SK-N-SH (cell line): ENCODE data around the gene ZNRF1. TPM values are rescaled to one million over a fixed set of nuclear protein-coding genes. Genes with fewer than 3 reads are reported as not detected.

Source experiments
- CTCF ChIA-PET: fragments of 300-600, 350-600 bp; formaldehyde crosslinking; extraction: SDS; loops from one replicate; lab custom pipeline; 2021; lab: Yijun Ruan, JAX
- POLR2A ChIA-PET: fragments of 350-600 bp; sonication (Branson Sonifier 250); formaldehyde crosslinking; extraction: SDS; loops from one replicate; lab custom pipeline; 2020; ENCODE audit warnings: antibody characterized with exemption, inconsistent platforms; lab: Yijun Ruan, JAX
- DNase-seq: peaks from one replicate; pipeline ENCODE4 v3.0.0; 2012
- H2AFZ ChIP-seq: fragments of 200-600 bp; sonication (generic); 2 replicates; pipeline ENCODE4 v1.8.1; 2016; ENCODE audit warnings: antibody characterized with exemption, mild to moderate bottlenecking, low read depth
- H3F3A ChIP-seq: fragments of 200-600 bp; sonication (generic); replicated peaks from 2 replicates; pipeline ENCODE3; 2016; ENCODE audit warnings: antibody characterized with exemption, mild to moderate bottlenecking; ENCODE audit not compliant: insufficient read depth
- H3K27ac ChIP-seq, 2 experiments: fragments of 200-500 bp in 1 of 2; fragments of 200-600 bp in 1 of 2; sonication (Bioruptor generic) in 1 of 2; sonication (generic), shearing (Covaris generic) in 1 of 2; 2 replicates each; pipeline versions ENCODE4 v1.5.1 to v1.6.1; 2014 to 2016; ENCODE audit warnings: low read depth in 2 of 2, inconsistent platforms in 1 of 2, low read length in 1 of 2, mild to moderate bottlenecking in 1 of 2, mixed read lengths in 1 of 2
- H3K27me3 ChIP-seq: fragments of 200-600 bp; sonication (generic), shearing (Covaris generic); 2 replicates; pipeline ENCODE4 v1.6.1; 2016; ENCODE audit warnings: mixed run types; ENCODE audit not compliant: insufficient read depth
- H3K36me3 ChIP-seq, 2 experiments: fragments of 200-500 bp in 1 of 2; fragments of 200-600 bp in 1 of 2; sonication (Bioruptor generic) in 1 of 2; sonication (generic) in 1 of 2; replicated peaks in 1 of 2; 2 replicates each; pipeline versions ENCODE3 to v1.5.1; 2014 to 2016; ENCODE audit warnings: low read length in 1 of 2, mild to moderate bottlenecking in 1 of 2; ENCODE audit not compliant: insufficient read depth in 2 of 2, control insufficient read depth in 1 of 2
- H3K4me1 ChIP-seq, 2 experiments: fragments of 200-500 bp in 1 of 2; fragments of 200-600 bp in 1 of 2; sonication (Bioruptor generic) in 1 of 2; sonication (generic), shearing (Covaris generic) in 1 of 2; 2 replicates each; pipeline versions ENCODE4 v1.5.1 to v1.6.1; 2014 to 2016; ENCODE audit warnings: low read depth in 1 of 2, low read length in 1 of 2, mixed run types in 1 of 2; ENCODE audit not compliant: insufficient read depth in 2 of 2, control insufficient read depth in 1 of 2
- H3K4me2 ChIP-seq: fragments of 200-600 bp; sonication (generic), shearing (Covaris generic); 2 replicates; pipeline ENCODE4 v1.6.1; 2017; ENCODE audit warnings: mixed run types
- H3K4me3 ChIP-seq, 2 experiments: fragments of 200-500 bp in 1 of 2; fragments of 200-600 bp in 1 of 2; sonication (Bioruptor generic) in 1 of 2; sonication (generic), shearing (Covaris generic) in 1 of 2; 2 replicates each; pipeline versions ENCODE4 v1.5.1 to v1.8.1; 2014 to 2016; ENCODE audit warnings: low read depth in 2 of 2, inconsistent platforms in 1 of 2, low read length in 1 of 2, mild to moderate bottlenecking in 1 of 2, mixed read lengths in 1 of 2, moderate library complexity in 1 of 2
- H3K79me2 ChIP-seq: fragments of 200-600 bp; sonication (generic); 2 replicates; pipeline ENCODE4 v1.8.1; 2017; ENCODE audit warnings: mild to moderate bottlenecking; ENCODE audit not compliant: insufficient read depth
- H3K9ac ChIP-seq: fragments of 200-600 bp; sonication (generic); 2 replicates; pipeline ENCODE4 v1.6.1; 2017; ENCODE audit warnings: mixed run types
- H3K9me2 ChIP-seq: fragments of 200-600 bp; sonication (generic); 2 replicates; pipeline ENCODE4 v1.6.1; 2017; ENCODE audit warnings: mixed run types
- H3K9me3 ChIP-seq: fragments of 200-600 bp; sonication (generic); 2 replicates; pipeline ENCODE4 v1.6.1; 2017; ENCODE audit warnings: mixed run types, mild to moderate bottlenecking, moderate library complexity
- H4K20me1 ChIP-seq: fragments of 200-600 bp; sonication (generic); 2 replicates; pipeline ENCODE4 v1.6.1; 2017; ENCODE audit warnings: mild to moderate bottlenecking, mixed run types; ENCODE audit not compliant: insufficient read depth
- FOXJ3 ChIP-seq: sonication (generic); formaldehyde crosslinking; IDR thresholded peaks from 2 replicates; pipeline ENCODE4 v1.5.1; 2020; ENCODE audit warnings: mild to moderate bottlenecking, missing genetic modification reagents
- FOXM1 ChIP-seq: IDR thresholded peaks from 2 replicates; pipeline ENCODE4 v1.4.0; 2012; ENCODE audit warnings: low read depth, mild to moderate bottlenecking
- GABPA ChIP-seq: IDR thresholded peaks from 2 replicates; pipeline ENCODE4 v1.4.0; 2012; ENCODE audit warnings: low read depth, mild to moderate bottlenecking
- GATA2 ChIP-seq: sonication (generic); formaldehyde crosslinking; IDR thresholded peaks from 2 replicates; pipeline ENCODE4 v1.5.0; 2020; ENCODE audit warnings: mild to moderate bottlenecking, missing genetic modification reagents
- JUND ChIP-seq: IDR thresholded peaks from 2 replicates; pipeline ENCODE4 v1.4.0; 2012
- MEF2A ChIP-seq: IDR thresholded peaks from 2 replicates; pipeline ENCODE4 v1.4.0; 2012; ENCODE audit warnings: low read depth, borderline replicate concordance
- RAD21 ChIP-seq: IDR thresholded peaks from 2 replicates; pipeline ENCODE4 v1.6.1; 2012; ENCODE audit warnings: mild to moderate bottlenecking, low read length
- RCOR1 ChIP-seq: fragments of 150-350 bp; IDR thresholded peaks from 2 replicates; pipeline ENCODE4 v1.6.1; 2017; ENCODE audit warnings: antibody characterized with exemption, low read length
- RXRA ChIP-seq: IDR thresholded peaks from 2 replicates; pipeline ENCODE4 v1.4.0; 2012; ENCODE audit warnings: low read depth, mild to moderate bottlenecking, borderline replicate concordance
- SIN3A ChIP-seq: IDR thresholded peaks from 2 replicates; pipeline ENCODE4 v1.6.1; 2012; ENCODE audit warnings: low read depth, mild to moderate bottlenecking, low read length, moderate library complexity, borderline replicate concordance
- TAF1 ChIP-seq: IDR thresholded peaks from 2 replicates; pipeline ENCODE4 v1.6.1; 2012; ENCODE audit warnings: low read depth, mild to moderate bottlenecking, low read length, moderate library complexity, borderline replicate concordance
- WGBS: methylation state at CpG from one replicate; pipeline ENCODE4 v1.1.6; 2017; ENCODE audit warnings: low lambda C conversion rate; 5-methylcytosine and 5-hydroxymethylcytosine counted together
- polyA plus RNA-seq, 3 experiments: library from polyadenylated mRNA; depleted of rRNA; stranded (reverse); fragments of >200 nt; gene quantifications; 2 replicates each; pipeline ENCODE4 v1.2.3, GENCODE V29; 2012
- TF ChIP-seq, protein P1 (sequence below): fragments of 200-600 bp; sonication (generic); IDR thresholded peaks from 2 replicates; pipeline ENCODE4 v1.6.1; 2017; ENCODE audit warnings: antibody characterized with exemption, mild to moderate bottlenecking, moderate library complexity
- TF ChIP-seq, protein P2 (sequence below): fragments of 150-350 bp; IDR thresholded peaks from 2 replicates; pipeline ENCODE4 v1.6.1; 2017; ENCODE audit warnings: antibody characterized with exemption, low read length, low read depth, borderline replicate concordance
- TF ChIP-seq, protein P3 (sequence below): IDR thresholded peaks from 2 replicates; pipeline ENCODE4 v1.4.0; 2012; ENCODE audit warnings: low read depth, borderline replicate concordance
- TF ChIP-seq, protein P4 (sequence below): IDR thresholded peaks from 2 replicates; pipeline ENCODE4 v1.4.0; 2012; ENCODE audit warnings: low read depth

ZNRF1 gene
- polyA plus RNA-seq, 1 of the 3 experiments (the other 2 are of a cell fraction), result 23.7 TPM

DNA sequence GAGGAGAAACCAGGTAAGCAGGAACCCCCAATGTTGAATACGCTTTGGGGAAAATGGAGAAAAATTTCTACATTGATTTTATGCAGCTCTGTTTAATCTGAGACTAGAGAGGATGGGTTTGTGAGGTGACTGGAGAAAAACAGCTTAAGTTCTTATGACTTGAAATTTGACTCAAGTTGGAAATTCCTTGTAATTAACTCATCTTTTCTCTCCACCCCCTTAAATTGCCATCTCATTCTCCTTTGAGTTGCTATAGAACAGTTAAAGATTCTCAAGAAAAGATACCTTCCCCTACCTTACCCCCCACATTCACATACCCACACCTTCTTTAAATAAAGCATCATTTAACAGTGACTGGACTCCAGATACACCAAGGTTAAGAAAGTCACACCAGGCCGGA lies 24.2 kb downstream of the ZNRF1 start:
- no peak overlapping the region for H3K4me2 ChIP-seq
- peaks cover 97% of the 10 kb centered on the region for H3K79me2 ChIP-seq
- no peak overlapping the region for H3K9ac ChIP-seq

More for the DNA sequence above, 24.2 kb downstream of the ZNRF1 start:
- peaks cover 20% of the 10 kb centered on the region for H3F3A ChIP-seq
- no peak overlapping the region for H3K27ac ChIP-seq
- H3K9me2 ChIP-seq, result no peaks in the 10 kb centered on the region
- peaks cover 5% of the 10 kb centered on the region for H4K20me1 ChIP-seq
- peaks cover 4% of the 10 kb centered on the region; the same call in 1 of the 2 replicates for H3K9me3 ChIP-seq
- H3K4me1 ChIP-seq, result peaks cover 0 to 15% of the 10 kb centered on the region in 2 experiments; a peak in 2 of 4 replicates
- H2AFZ ChIP-seq, result no peak overlapping the region
- no peaks in the 10 kb centered on the region for H3K27me3 ChIP-seq
- no peak overlapping the region for H3K4me3 ChIP-seq
- ChIA-PET CTCF (interaction anchor here (1.1 to 1.4 kb wide), 2 partner anchors 15 to 88 kb away, joined by 3 to 5 read pairs; no protein-coding TSS in a partner anchor), POLR2A (no interaction called here)
- H3K36me3 ChIP-seq, result peaks cover 0 to 12% of the 10 kb centered on the region in 2 experiments
- TF ChIP-seq, protein P1, sequence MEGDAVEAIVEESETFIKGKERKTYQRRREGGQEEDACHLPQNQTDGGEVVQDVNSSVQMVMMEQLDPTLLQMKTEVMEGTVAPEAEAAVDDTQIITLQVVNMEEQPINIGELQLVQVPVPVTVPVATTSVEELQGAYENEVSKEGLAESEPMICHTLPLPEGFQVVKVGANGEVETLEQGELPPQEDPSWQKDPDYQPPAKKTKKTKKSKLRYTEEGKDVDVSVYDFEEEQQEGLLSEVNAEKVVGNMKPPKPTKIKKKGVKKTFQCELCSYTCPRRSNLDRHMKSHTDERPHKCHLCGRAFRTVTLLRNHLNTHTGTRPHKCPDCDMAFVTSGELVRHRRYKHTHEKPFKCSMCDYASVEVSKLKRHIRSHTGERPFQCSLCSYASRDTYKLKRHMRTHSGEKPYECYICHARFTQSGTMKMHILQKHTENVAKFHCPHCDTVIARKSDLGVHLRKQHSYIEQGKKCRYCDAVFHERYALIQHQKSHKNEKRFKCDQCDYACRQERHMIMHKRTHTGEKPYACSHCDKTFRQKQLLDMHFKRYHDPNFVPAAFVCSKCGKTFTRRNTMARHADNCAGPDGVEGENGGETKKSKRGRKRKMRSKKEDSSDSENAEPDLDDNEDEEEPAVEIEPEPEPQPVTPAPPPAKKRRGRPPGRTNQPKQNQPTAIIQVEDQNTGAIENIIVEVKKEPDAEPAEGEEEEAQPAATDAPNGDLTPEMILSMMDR, result no peak
- TF ChIP-seq, protein P2, sequence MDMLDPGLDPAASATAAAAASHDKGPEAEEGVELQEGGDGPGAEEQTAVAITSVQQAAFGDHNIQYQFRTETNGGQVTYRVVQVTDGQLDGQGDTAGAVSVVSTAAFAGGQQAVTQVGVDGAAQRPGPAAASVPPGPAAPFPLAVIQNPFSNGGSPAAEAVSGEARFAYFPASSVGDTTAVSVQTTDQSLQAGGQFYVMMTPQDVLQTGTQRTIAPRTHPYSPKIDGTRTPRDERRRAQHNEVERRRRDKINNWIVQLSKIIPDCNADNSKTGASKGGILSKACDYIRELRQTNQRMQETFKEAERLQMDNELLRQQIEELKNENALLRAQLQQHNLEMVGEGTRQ, result no peak
- TF ChIP-seq RAD21 (no peak), GATA2 (CRISPR knock-in tag) (no peak), SIN3A (no peak), RXRA (no peak), FOXJ3 (CRISPR knock-in tag) (no peak), MEF2A (no peak), GABPA (no peak), JUND (no peak), TAF1 (no peak), RCOR1 (no peak), FOXM1 (no peak)
- TF ChIP-seq, protein P3, sequence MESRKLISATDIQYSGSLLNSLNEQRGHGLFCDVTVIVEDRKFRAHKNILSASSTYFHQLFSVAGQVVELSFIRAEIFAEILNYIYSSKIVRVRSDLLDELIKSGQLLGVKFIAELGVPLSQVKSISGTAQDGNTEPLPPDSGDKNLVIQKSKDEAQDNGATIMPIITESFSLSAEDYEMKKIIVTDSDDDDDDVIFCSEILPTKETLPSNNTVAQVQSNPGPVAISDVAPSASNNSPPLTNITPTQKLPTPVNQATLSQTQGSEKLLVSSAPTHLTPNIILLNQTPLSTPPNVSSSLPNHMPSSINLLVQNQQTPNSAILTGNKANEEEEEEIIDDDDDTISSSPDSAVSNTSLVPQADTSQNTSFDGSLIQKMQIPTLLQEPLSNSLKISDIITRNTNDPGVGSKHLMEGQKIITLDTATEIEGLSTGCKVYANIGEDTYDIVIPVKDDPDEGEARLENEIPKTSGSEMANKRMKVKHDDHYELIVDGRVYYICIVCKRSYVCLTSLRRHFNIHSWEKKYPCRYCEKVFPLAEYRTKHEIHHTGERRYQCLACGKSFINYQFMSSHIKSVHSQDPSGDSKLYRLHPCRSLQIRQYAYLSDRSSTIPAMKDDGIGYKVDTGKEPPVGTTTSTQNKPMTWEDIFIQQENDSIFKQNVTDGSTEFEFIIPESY, result no peak
- TF ChIP-seq, protein P4, sequence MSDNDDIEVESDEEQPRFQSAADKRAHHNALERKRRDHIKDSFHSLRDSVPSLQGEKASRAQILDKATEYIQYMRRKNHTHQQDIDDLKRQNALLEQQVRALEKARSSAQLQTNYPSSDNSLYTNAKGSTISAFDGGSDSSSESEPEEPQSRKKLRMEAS, result no peak
- WGBS, result 96% methylated on average over 2 of the region's 2 CpGs
- no peak for DNase-seq
